T-helper 17 cell (primary cell): ENCODE measurements around the gene DENND4C. TPM values are rescaled to one million over a fixed set of nuclear protein-coding genes. Genes with fewer than 3 reads are reported as not detected.

Experiments used
- total RNA-seq, 4 donors: library from RNA in 2 of 4; stranded (reverse) in 2 of 4; gene quantifications; one replicate each; pipeline ENCODE4 v1.2.3 and lab custom pipeline; 2022 to 2026

Gene DENND4C
- total RNA-seq, 2 donors from 2014 or later, result 49.4 to 54.4 TPM

Other genes starting within 250 kb of the DENND4C start
- not detected for gene SAXO1, start 197.5 kb upstream of the DENND4C start, total RNA-seq
- 10 to 100 TPM; 35.2 to 37.0 TPM for gene RRAGA, start 181.3 kb upstream of the DENND4C start, total RNA-seq
- gene HAUS6, start 127.8 kb upstream of the DENND4C start, total RNA-seq, result 10 to 100 TPM; 12.3 to 13.6 TPM
- gene PLIN2, start 103.2 kb upstream of the DENND4C start, total RNA-seq, result 10 to 100 TPM; 65.7 to 66.2 TPM
- gene RPS6, start 149.5 kb downstream of the DENND4C start, total RNA-seq, result 1,000 to 10,000 TPM; 3,083 to 3,236 TPM
- 1 to 10 TPM; 1.8 to 7.8 TPM for gene ACER2, start 178.3 kb downstream of the DENND4C start, total RNA-seq